ENCODE results near the gene RERE. TPM values are rescaled to one million over a fixed set of nuclear protein-coding genes. Genes with fewer than 3 reads are reported as not detected.

The RERE gene
- total and polyA plus RNA-seq, 11 donors: 53.5 to 236 (median 121) TPM

- Histone ChIP-seq H3K4me3 (no peak overlapping the region), H3K9me3 (no peaks in the 10 kb centered on the region), H3K4me1 (peaks cover 0 to 52% (median 33%) of the 10 kb centered on the region in 12 donors), H3K27ac (no peak overlapping the region), H3K36me3 (no peaks in the 10 kb centered on the region), H3K27me3 (no peaks in the 10 kb centered on the region)
- DNase-seq (no peak), ATAC-seq (no peak)
- intact Hi-C loops (cut with DNase I): loop anchor here in 2 of 10 donors (10.0 kb wide), 1 partner anchor 283 kb away; no protein-coding TSS in a partner anchor
- TF ChIP-seq CTCF (IDR thresholded peaks at IDR 0.05): no peak
- no peak for TF ChIP-seq POLR2A (IDR thresholded peaks at IDR 0.05)
- 93 to 98% (median 95%) methylated on average over 6 of the region's 6 CpGs for WGBS, 4 donors
Measured at GRCh38 chr1:8708259-8708658, 109.2 kb downstream of the RERE start.

- ATAC-seq (no peak), DNase-seq (no peak)
- peaks cover 0 to 43% (median 25%) of the 10 kb centered on the region in 12 donors for H3K4me1 ChIP-seq
- no peaks in the 10 kb centered on the region for H3K9me3 ChIP-seq
- H3K27ac ChIP-seq: peak overlapping the region in 7 of 12 donors; percentile 1 to 66 (median 53)
- 21 to 29% (median 24%) methylated on average over 3 of the region's 3 CpGs for WGBS, 4 donors
- H3K4me3 ChIP-seq: no peak overlapping the region
- no peaks in the 10 kb centered on the region for H3K27me3 ChIP-seq
- intact Hi-C loops (cut with DNase I): loop anchor here in 2 of 10 donors (10.0 kb wide), 1 partner anchor 282 kb away; no protein-coding TSS in a partner anchor
- no peaks in the 10 kb centered on the region for H3K36me3 ChIP-seq
- TF ChIP-seq POLR2A (IDR thresholded peaks at IDR 0.05) (no peak), CTCF (IDR thresholded peaks at IDR 0.05) (no peak)
Measured at GRCh38 chr1:8706995-8707396, 110.4 kb downstream of the RERE start.

GRCh38 chr1:8706291-8706690, 111.1 kb downstream of the RERE start:
- Histone ChIP-seq H3K4me1 (peaks cover 3 to 43% (median 26%) of the 10 kb centered on the region in 12 donors), H3K27ac (peak overlapping the region in 1 of 12 donors; percentile 36), H3K4me3 (no peak overlapping the region), H3K27me3 (no peaks in the 10 kb centered on the region), H3K9me3 (no peaks in the 10 kb centered on the region), H3K36me3 (no peaks in the 10 kb centered on the region)
- no peak for DNase-seq
- intact Hi-C loops (cut with DNase I): loop anchor here in 2 of 10 donors (10.0 kb wide), 1 partner anchor 281 kb away; no protein-coding TSS in a partner anchor
- WGBS, 4 donors: 87 to 96% (median 91%) methylated on average over 1 of the region's 1 CpG
- ATAC-seq: no peak
- TF ChIP-seq CTCF (IDR thresholded peaks at IDR 0.05) (no peak), POLR2A (IDR thresholded peaks at IDR 0.05) (no peak)

GRCh38 chr1:8704866-8705506, 112.5 kb downstream of the RERE start:
- TF ChIP-seq CTCF (IDR thresholded peaks at IDR 0.05) (no peak), POLR2A (IDR thresholded peaks at IDR 0.05) (no peak)
- DNase-seq (no peak), ATAC-seq (no peak)
- H3K4me1 ChIP-seq: peaks cover 3 to 51% (median 37%) of the 10 kb centered on the region in 12 donors
- H3K9me3 ChIP-seq: no peaks in the 10 kb centered on the region
- intact Hi-C loops (cut with DNase I): loop anchor here in 3 of 10 donors (5.0 to 10.0 kb wide), 2 partner anchors 280 to 283 kb away; no protein-coding TSS in a partner anchor
- WGBS, 4 donors: 63 to 68% (median 65%) methylated on average over 2 of the region's 2 CpGs
- no peaks in the 10 kb centered on the region for H3K27me3 ChIP-seq
- no peak overlapping the region for H3K4me3 ChIP-seq
- peak overlapping the region in 1 of 12 donors; percentile 6 for H3K27ac ChIP-seq
- H3K36me3 ChIP-seq: no peaks in the 10 kb centered on the region

Measured in heart left ventricle (tissue), 16 donors.